Panc1 (cell line): Measurements from ENCODE around the gene MTURN. TPM values are rescaled to one million over a fixed set of nuclear protein-coding genes. Genes with fewer than 3 reads are reported as not detected.

Experiments
- ATAC-seq: fragments of 200-7000 bp; cut with Tn5 transposase; 2 replicates; pipeline ENCODE4 v1.9.1; 2020; ENCODE audit warnings: mild to moderate bottlenecking, moderate library complexity
- BruUV-seq: library from RNA; stranded (reverse); fragments of 400-500 nt; replicated peaks from 2 replicates; lab custom pipeline; 2021; lab: Mats Ljungman, UMichigan
- CTCF ChIA-PET: fragments of 300-600 bp; sonication (Branson Sonifier 250); formaldehyde crosslinking; loops from one replicate; lab custom pipeline; 2022; ENCODE audit warnings: antibody characterized with exemption; lab: Charles Lee
- POLR2A ChIA-PET: fragments of 300-600 bp; sonication (Branson Sonifier 250); formaldehyde crosslinking; loops from one replicate; lab custom pipeline; 2022; ENCODE audit warnings: antibody characterized with exemption; lab: Charles Lee
- DNase-seq: peaks from one replicate; pipeline ENCODE4 v3.0.0-alpha.2; 2010; ENCODE audit warnings: low read depth, low spot score
- H3K27ac ChIP-seq: 2 replicates; pipeline ENCODE4 v1.5.1; 2011; ENCODE audit warnings: mild to moderate bottlenecking, low read length, inconsistent platforms
- H3K27me3 ChIP-seq: fragments of 200-500 bp; sonication (Bioruptor generic); 2 replicates; pipeline ENCODE4 v1.6.0; 2014; ENCODE audit warnings: low read length, inconsistent platforms; ENCODE audit not compliant: control insufficient read depth, insufficient read depth
- H3K36me3 ChIP-seq: fragments of 200-500 bp; sonication (Bioruptor generic); 2 replicates; pipeline ENCODE4 v1.5.1; 2014; ENCODE audit warnings: inconsistent platforms, mild to moderate bottlenecking, low read length, moderate library complexity; ENCODE audit not compliant: control insufficient read depth, insufficient read depth
- H3K4me1 ChIP-seq: 2 replicates; pipeline ENCODE4 v1.5.1; 2011; ENCODE audit warnings: inconsistent platforms, mild to moderate bottlenecking, low read length, moderate library complexity; ENCODE audit not compliant: control insufficient read depth, insufficient read depth
- H3K4me3 ChIP-seq, 2 experiments: 2 replicates each; pipeline ENCODE4 v1.5.1; 2011 to 2012; ENCODE audit warnings: low read depth in 2 of 2, low read length in 2 of 2, mild to moderate bottlenecking in 2 of 2, inconsistent platforms in 1 of 2, moderate library complexity in 1 of 2
- H3K9me3 ChIP-seq: fragments of 200-500 bp; sonication (Bioruptor generic); 2 replicates; pipeline ENCODE4 v1.5.1; 2014; ENCODE audit warnings: low read depth, mild to moderate bottlenecking, inconsistent platforms, low read length, moderate library complexity; ENCODE audit not compliant: control insufficient read depth, insufficient read depth
- POLR2AphosphoS5 ChIP-seq: IDR thresholded peaks from 2 replicates; pipeline ENCODE4 v1.6.1; 2012; ENCODE audit warnings: mild to moderate bottlenecking, low read depth, low read length, moderate library complexity
- SIN3A ChIP-seq: IDR thresholded peaks from 2 replicates; pipeline ENCODE4 v1.6.1; 2012; ENCODE audit warnings: low read depth, mild to moderate bottlenecking, low read length, moderate library complexity, borderline replicate concordance; ENCODE audit not compliant: insufficient read depth
- TCF7L2 ChIP-seq: IDR thresholded peaks from 2 replicates; pipeline ENCODE4 v1.6.1; 2011; ENCODE audit warnings: mild to moderate bottlenecking, low read depth, low read length, inconsistent platforms
- in situ Hi-C: cut with HindIII; loops from 2 replicates; pipeline ENCODE4 v1.10.0; 2016; ENCODE audit warnings: low sequenced_read_pairs, low pct_unique_long_range_greater_than_20kb
- intact Hi-C: fragments of 100-400 bp; cut with micrococcal nuclease; formaldehyde crosslinking; loops from one replicate; pipeline ENCODE4 v1.10.0; 2022; ENCODE audit not compliant: unreplicated experiment
- total RNA-seq: library from RNA; stranded (reverse); gene quantifications from one replicate; pipeline ENCODE4 v1.2.1, GENCODE V29; 2021; ENCODE audit not compliant: unreplicated experiment
- TF ChIP-seq, protein P1 (sequence below), 2 experiments: IDR thresholded peaks; 2 replicates each; pipeline ENCODE4 v1.6.1; 2011 to 2012; ENCODE audit warnings: low read depth in 2 of 2, control low read depth in 1 of 2, low read length in 1 of 2, mild to moderate bottlenecking in 1 of 2, moderate library complexity in 1 of 2; ENCODE audit not compliant: insufficient read depth in 1 of 2
- TF ChIP-seq, protein P2 (sequence below): fragments of 450-650 bp; IDR thresholded peaks from 2 replicates; pipeline ENCODE4 v1.5.1; 2017; ENCODE audit warnings: mild to moderate bottlenecking

The MTURN gene
- total RNA-seq, 1 experiment from 2014 or later = 1.2 TPM

DNA sequence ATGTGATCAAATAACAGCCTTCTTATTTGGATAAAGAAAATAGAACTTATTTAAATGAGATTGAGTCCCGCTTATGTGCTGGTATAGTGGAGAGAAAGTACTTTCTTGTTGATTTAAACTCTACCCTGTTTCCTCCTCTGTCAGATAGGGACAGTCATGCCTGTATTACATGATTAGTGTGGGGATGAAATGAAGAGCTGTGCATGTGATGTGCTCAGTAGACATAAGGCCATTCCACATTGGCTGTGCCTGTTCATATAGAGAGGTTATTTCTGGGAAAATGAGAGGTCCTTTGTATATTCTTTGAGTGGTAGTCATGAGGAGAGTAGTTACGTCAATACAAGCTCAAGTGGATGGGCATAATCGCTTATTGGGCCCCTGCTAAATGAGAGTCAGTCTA lies 5.7 kb downstream of the MTURN start:
- Histone ChIP-seq H3K27ac (no peak overlapping the region), H3K4me3 (no peak overlapping the region), H3K36me3 (no peaks in the 10 kb centered on the region), H3K27me3 (no peaks in the 10 kb centered on the region; the same call in 1 of the 2 replicates), H3K9me3 (no peaks in the 10 kb centered on the region), H3K4me1 (no peaks in the 10 kb centered on the region; the same call in 1 of the 2 replicates)
- POLR2A ChIA-PET = no interaction called here
- intact Hi-C loops (no loop called here), in situ Hi-C loops (no loop called here)
- DNase-seq = no peak
- TF ChIP-seq SIN3A (no peak), TCF7L2 (no peak), POLR2AphosphoS5 (no peak)
- TF ChIP-seq, protein P1, sequence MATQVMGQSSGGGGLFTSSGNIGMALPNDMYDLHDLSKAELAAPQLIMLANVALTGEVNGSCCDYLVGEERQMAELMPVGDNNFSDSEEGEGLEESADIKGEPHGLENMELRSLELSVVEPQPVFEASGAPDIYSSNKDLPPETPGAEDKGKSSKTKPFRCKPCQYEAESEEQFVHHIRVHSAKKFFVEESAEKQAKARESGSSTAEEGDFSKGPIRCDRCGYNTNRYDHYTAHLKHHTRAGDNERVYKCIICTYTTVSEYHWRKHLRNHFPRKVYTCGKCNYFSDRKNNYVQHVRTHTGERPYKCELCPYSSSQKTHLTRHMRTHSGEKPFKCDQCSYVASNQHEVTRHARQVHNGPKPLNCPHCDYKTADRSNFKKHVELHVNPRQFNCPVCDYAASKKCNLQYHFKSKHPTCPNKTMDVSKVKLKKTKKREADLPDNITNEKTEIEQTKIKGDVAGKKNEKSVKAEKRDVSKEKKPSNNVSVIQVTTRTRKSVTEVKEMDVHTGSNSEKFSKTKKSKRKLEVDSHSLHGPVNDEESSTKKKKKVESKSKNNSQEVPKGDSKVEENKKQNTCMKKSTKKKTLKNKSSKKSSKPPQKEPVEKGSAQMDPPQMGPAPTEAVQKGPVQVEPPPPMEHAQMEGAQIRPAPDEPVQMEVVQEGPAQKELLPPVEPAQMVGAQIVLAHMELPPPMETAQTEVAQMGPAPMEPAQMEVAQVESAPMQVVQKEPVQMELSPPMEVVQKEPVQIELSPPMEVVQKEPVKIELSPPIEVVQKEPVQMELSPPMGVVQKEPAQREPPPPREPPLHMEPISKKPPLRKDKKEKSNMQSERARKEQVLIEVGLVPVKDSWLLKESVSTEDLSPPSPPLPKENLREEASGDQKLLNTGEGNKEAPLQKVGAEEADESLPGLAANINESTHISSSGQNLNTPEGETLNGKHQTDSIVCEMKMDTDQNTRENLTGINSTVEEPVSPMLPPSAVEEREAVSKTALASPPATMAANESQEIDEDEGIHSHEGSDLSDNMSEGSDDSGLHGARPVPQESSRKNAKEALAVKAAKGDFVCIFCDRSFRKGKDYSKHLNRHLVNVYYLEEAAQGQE (IDR thresholded peaks at IDR 0.05; ENCODE audit: insufficient read depth in 1 of 2, low read depth in 2 of 2, low read length in 1 of 2) = no peak
- TF ChIP-seq, protein P2, sequence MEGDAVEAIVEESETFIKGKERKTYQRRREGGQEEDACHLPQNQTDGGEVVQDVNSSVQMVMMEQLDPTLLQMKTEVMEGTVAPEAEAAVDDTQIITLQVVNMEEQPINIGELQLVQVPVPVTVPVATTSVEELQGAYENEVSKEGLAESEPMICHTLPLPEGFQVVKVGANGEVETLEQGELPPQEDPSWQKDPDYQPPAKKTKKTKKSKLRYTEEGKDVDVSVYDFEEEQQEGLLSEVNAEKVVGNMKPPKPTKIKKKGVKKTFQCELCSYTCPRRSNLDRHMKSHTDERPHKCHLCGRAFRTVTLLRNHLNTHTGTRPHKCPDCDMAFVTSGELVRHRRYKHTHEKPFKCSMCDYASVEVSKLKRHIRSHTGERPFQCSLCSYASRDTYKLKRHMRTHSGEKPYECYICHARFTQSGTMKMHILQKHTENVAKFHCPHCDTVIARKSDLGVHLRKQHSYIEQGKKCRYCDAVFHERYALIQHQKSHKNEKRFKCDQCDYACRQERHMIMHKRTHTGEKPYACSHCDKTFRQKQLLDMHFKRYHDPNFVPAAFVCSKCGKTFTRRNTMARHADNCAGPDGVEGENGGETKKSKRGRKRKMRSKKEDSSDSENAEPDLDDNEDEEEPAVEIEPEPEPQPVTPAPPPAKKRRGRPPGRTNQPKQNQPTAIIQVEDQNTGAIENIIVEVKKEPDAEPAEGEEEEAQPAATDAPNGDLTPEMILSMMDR = no peak
- BruUV-seq = no TSS peak
- CTCF ChIA-PET = no interaction called here
- no peak for ATAC-seq

DNA sequence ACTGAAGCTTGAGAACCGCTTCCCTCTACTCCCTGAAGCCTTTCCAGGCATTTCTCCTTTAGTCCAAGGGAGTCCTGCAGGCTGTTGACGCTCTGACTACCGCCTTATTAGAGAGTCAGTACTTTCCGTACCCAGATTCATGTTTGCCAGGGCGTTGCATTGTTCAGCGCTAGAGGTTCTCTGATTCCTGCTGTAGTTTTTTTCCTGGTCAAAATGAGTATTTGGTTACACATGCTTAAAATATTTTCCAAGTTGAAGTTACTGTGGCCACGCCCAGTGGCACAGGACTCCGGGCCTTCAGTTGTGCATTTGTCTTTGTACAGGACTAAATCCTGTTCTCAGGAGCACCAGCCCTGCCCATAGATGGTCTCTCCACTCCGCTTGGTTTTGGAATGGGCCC lies 7.9 kb downstream of the MTURN start:
- no TSS peak for BruUV-seq
- DNase-seq (no peak), ATAC-seq (no peak)
- H3K9me3 ChIP-seq = no peaks in the 10 kb centered on the region
- no peaks in the 10 kb centered on the region; the same call in 1 of the 2 replicates for H3K27me3 ChIP-seq
- H3K36me3 ChIP-seq = no peaks in the 10 kb centered on the region
- ChIA-PET POLR2A (no interaction called here), CTCF (interaction anchor here (0.6 kb wide), 1 partner anchor 407 kb away, joined by 4 read pairs; no protein-coding TSS in a partner anchor)
- H3K4me1 ChIP-seq = no peaks in the 10 kb centered on the region; the same call in 1 of the 2 replicates
- TF ChIP-seq, protein P2 = no peak
- TF ChIP-seq, protein P1 (IDR thresholded peaks at IDR 0.05; ENCODE audit: insufficient read depth in 1 of 2, low read depth in 2 of 2, low read length in 1 of 2) = no peak
- TF ChIP-seq SIN3A = no peak
- TF ChIP-seq POLR2AphosphoS5 = no peak
- no peak for TF ChIP-seq TCF7L2
- intact Hi-C loops = no loop called here
- no peak overlapping the region for H3K27ac ChIP-seq
- no peak overlapping the region for H3K4me3 ChIP-seq
- in situ Hi-C loops = no loop called here
